Fibroblast of villous mesenchyme (primary cell): ENCODE data around the gene PRKAR2B. TPM values are rescaled to one million over a fixed set of nuclear protein-coding genes. Genes with fewer than 3 reads are reported as not detected.

ENCODE experiments used
- DNase-seq: peaks from one replicate; pipeline ENCODE4 v3.0.0-alpha.2; 2010; ENCODE audit warnings: low read depth
- H3K4me3 ChIP-seq: 2 replicates; pipeline ENCODE4 v1.5.1; 2011; ENCODE audit warnings: low read depth, mild to moderate bottlenecking, low read length
- total RNA-seq: library from RNA; depleted of rRNA; stranded (reverse); fragments of >200 nt; gene quantifications from 2 replicates; pipeline ENCODE4 v1.2.3, GENCODE V29; 2012
- TF ChIP-seq, protein P1 (sequence below): IDR thresholded peaks from 2 replicates; pipeline ENCODE4 v1.5.1; 2012; ENCODE audit warnings: low read depth, mild to moderate bottlenecking, low read length; ENCODE audit not compliant: insufficient read depth

PRKAR2B gene
- total RNA-seq, 1 donor: 3.9 TPM

DNA sequence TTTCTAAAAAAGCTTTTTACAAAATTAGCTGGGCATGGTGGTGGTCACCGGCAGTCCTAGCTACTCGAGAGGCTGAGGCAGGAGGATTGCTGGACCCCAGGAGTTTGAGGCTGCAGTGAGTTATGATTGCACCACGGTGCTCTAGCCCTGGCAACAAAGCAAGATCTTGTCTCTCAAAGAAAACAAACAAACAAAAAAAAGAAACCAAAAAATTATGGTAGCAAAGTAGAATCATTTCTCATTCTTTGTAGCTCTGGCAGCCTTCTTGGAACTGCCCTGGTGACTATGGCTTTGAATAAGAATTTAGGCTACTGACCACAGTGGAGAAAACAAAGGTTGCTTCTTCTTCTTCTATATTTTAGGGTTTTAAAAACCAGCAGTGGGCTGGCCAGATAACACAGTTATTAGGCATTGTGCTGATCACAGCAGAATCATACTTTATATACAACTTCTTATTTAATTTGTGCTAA, 41.9 kb upstream of the PRKAR2B start:
- H3K4me3 ChIP-seq: no peak overlapping the region
- TF ChIP-seq, protein P1, sequence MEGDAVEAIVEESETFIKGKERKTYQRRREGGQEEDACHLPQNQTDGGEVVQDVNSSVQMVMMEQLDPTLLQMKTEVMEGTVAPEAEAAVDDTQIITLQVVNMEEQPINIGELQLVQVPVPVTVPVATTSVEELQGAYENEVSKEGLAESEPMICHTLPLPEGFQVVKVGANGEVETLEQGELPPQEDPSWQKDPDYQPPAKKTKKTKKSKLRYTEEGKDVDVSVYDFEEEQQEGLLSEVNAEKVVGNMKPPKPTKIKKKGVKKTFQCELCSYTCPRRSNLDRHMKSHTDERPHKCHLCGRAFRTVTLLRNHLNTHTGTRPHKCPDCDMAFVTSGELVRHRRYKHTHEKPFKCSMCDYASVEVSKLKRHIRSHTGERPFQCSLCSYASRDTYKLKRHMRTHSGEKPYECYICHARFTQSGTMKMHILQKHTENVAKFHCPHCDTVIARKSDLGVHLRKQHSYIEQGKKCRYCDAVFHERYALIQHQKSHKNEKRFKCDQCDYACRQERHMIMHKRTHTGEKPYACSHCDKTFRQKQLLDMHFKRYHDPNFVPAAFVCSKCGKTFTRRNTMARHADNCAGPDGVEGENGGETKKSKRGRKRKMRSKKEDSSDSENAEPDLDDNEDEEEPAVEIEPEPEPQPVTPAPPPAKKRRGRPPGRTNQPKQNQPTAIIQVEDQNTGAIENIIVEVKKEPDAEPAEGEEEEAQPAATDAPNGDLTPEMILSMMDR: no peak

DNA sequence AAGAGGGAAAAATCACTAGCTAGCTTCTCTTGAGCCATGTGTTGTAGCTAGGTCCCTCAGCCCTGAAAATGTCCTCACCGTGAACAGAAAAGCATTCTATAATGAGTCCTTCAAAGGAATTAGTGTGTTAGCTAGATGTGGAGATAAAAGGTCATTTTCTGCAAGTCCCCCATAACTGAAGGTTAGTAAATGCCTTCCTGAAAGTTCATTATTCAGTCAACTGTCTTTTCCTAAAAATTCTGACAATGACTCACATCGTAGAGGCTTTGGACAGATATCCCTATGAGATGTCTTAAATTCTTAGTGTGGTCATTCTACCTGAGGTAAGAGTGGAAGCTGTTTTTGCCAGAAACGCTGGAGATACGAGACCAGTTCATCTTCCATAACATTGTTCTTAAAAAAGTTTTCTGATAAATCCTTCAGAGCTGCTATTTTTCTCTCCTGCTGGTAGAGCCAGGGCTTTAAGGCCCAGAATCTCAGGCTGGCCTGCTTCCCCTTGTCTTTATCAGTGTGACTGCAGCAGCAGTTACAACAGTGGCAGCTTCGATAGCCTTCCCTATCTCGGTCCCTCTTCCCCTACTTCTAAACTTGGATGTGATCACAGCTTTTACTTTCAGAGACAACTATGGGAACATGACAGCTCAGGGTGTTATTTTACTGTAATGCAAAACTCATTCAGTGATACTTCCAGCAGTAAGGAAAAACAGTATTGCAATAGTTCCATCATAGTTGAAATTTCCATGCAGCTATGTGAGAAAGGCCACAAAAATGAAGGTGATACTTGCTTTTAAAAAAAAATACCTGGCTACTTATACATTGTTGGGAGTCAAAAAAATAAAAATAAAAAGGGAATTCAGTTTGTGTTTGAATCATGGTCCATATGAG, 37.3 kb upstream of the PRKAR2B start:
- DNase-seq: no peak
- TF ChIP-seq, protein P1: no peak
- no peak overlapping the region for H3K4me3 ChIP-seq

More for the DNA sequence above, 41.9 kb upstream of the PRKAR2B start:
- no peak for DNase-seq

DNA sequence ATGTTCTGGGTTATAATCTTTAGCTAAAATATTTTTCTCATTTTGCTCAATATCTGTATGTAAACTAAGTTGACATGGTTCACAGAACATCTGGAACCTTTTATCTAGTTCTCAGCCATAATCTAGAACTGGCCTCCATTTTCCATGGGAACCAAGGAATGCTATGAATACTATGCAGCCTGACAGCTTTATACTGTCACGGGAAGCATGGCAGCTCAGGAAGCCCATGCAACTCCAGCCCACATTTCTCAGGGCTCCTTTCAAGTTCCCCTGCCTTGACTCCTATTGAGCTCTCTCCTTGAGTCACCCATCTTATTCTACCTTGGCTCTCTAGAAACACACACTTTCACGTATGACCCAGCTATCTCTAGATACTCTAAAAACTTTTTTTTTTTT, 36.6 kb upstream of the PRKAR2B start:
- TF ChIP-seq, protein P1: no peak
- DNase-seq: no peak

DNA sequence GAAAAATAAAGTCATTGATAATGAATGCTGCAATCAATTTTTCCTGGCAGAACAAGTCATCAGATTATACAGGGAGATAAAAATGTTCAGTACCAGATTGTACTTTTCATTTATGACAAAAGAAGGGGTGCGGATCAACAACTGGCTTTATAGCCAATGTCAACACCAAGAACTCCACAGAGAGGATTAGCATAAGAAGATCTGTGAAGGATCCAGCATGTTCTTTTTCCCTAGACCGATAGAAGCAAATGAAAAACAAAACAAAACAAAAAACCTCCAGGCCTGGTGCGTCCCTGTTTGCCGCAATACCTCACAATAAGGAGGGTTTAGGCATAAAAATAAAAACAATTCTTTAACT, 34.7 kb upstream of the PRKAR2B start:
- no peak for DNase-seq
- H3K4me3 ChIP-seq: no peak overlapping the region
- TF ChIP-seq, protein P1: no peak

More for the DNA sequence above, 36.6 kb upstream of the PRKAR2B start:
- H3K4me3 ChIP-seq: no peak overlapping the region

DNA sequence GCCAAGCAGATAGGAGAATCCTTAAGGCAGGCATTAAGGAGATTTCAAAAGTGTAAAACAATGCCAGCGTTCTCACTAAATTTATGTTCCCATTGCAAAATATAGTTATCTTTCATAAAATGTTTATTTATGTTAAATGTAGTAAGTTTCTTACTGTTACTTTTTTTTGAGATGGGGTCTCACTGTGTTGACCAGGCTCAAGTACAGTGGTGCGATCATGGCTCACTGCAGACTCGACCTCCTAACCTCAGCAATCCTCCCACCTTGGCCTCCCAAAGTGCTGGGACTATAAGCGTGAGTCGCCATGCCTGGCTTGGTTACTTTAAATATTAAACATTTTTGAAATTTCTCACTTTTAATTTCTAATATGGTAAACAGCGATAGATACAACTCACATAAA, 31.8 kb upstream of the PRKAR2B start:
- TF ChIP-seq, protein P1: no peak
- DNase-seq: no peak
- H3K4me3 ChIP-seq: no peak overlapping the region

DNA sequence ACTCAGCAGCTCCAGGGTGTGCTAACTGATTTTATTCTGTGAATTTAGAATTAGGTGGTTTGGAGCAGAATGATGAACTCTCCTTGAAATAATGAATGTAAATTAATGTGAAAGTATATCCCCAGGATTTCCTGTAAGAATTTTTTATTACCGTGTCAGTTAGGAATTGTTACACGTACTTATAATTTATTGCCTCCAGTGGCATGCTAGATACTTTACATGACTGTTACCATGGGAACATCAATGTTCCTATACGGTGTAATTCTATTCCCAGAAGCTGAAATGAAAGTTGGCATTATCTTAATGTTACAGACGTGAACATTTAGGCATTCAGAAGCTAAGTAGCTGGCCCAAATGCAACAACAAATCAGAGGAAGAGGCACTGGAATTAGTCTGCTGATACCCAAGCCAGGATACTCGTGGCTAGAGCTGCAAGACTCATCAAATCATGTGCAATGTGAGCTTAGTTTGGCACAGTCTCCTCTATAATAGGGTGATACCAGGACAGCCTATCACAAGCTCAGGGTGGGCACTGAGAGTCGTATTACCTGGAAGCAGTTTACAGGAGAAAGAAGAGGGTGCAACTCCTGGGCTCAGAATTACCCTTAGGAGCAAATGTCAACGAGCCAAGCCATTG, 30.0 kb upstream of the PRKAR2B start:
- TF ChIP-seq, protein P1: no peak
- DNase-seq: no peak
- no peak overlapping the region for H3K4me3 ChIP-seq
